ENCODE results near the gene TMEM266.
A peak's percentile ranks its signal among the peaks of the same experiment; 100 is the strongest.

TMEM266 gene

DNA sequence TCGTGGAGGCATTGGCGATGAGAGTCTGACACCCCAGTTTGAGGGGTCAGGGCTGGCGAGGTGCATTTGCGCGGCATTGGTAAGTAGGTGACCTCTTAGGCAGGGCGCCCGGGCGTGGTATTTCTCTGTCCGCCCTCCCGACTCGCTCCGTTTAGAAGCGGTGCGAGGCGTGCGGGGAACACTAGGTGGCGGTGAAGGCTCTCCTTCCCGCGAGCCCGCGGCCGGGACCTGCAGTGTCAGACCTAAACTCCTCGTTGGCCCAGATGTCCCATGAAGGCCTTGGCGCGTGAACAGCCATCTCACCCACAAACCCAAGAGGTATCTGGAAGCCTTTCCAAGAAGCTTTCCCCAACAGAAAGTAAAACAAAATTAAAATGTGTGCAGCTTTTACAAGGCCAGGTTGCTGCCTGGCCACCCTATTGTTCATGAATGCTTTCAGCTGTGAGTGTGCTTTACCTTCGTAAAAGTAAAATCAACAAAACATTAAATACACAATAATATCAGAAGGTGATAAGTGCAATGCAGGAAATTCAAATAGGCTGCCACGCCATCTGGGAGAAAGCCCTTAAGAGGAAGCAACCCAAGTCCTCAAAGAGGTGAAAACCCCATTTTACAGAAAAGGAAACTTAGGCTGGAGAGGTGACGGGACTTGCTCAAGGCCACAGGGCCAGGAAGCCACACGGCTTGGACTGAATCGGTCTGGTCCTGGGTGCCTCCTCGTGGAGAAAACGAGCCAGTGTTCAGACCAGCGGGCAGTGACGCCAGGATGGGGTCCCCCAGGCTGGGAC, 131.2 kb downstream of the TMEM266 start:
- H3K4me3 ChIP-seq (replicated peaks; ENCODE audit: low read depth, low read length): no peak overlapping the region
- DNase-seq (ENCODE audit: extremely low read depth, low read depth): no peak
- TF ChIP-seq, protein P1, sequence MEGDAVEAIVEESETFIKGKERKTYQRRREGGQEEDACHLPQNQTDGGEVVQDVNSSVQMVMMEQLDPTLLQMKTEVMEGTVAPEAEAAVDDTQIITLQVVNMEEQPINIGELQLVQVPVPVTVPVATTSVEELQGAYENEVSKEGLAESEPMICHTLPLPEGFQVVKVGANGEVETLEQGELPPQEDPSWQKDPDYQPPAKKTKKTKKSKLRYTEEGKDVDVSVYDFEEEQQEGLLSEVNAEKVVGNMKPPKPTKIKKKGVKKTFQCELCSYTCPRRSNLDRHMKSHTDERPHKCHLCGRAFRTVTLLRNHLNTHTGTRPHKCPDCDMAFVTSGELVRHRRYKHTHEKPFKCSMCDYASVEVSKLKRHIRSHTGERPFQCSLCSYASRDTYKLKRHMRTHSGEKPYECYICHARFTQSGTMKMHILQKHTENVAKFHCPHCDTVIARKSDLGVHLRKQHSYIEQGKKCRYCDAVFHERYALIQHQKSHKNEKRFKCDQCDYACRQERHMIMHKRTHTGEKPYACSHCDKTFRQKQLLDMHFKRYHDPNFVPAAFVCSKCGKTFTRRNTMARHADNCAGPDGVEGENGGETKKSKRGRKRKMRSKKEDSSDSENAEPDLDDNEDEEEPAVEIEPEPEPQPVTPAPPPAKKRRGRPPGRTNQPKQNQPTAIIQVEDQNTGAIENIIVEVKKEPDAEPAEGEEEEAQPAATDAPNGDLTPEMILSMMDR (IDR thresholded peaks at IDR 0.05; ENCODE audit: low read depth, low read length, missing control alignments): peak; percentile 91

GRCh38 chr15:76191539-76192244, 131.9 kb downstream of the TMEM266 start:
- H3K4me3 ChIP-seq (replicated peaks; ENCODE audit: low read depth, low read length): no peak overlapping the region
- TF ChIP-seq, protein P1 (IDR thresholded peaks at IDR 0.05; ENCODE audit: low read depth, low read length, missing control alignments): no peak
- DNase-seq (ENCODE audit: extremely low read depth, low read depth): no peak

DNA sequence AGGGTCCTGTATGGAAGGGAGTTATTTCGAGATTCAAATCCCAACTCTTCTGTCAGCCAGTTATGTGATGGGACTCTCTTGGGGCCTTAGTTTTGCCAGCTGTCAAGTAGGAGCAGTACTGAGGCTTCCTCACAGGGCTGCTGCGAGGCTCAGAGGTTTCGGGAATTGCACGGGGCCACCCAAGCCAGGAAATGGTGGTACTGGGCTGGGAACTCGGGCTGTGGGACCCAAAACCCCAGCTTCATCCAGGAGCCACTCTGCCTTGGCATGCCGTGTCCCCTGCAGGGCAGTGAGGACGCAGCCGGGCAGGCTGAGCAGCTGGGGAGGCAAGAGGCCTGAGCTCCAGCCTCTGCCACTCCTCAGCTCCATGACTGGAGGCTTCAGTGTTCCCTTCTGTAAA, 132.9 kb downstream of the TMEM266 start:
- DNase-seq (ENCODE audit: extremely low read depth, low read depth): no peak
- TF ChIP-seq, protein P1 (IDR thresholded peaks at IDR 0.05; ENCODE audit: low read depth, low read length, missing control alignments): no peak
- no peak overlapping the region for H3K4me3 ChIP-seq (replicated peaks; ENCODE audit: low read depth, low read length)

DNA sequence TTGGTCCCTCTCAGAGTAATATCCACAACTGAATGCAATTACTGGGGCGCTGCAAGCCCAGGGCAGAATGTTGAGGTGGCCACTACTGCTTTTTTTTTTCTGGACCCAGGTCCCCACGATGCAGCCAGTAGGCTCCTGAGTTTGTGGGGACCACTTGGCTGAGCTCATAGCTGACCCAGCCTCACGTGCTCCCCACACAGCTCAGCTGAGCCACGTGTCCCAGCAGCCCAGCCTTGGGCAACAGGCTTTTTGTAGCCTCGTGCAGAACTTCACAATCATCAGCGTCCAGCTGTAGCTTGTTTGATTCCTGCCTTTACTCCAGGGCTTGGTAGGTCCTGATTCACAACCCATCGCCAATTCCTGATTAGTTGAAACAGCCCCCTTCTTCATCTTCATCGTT, 134.1 kb downstream of the TMEM266 start:
- no peak overlapping the region for H3K4me3 ChIP-seq (replicated peaks; ENCODE audit: low read depth, low read length)
- TF ChIP-seq, protein P1 (IDR thresholded peaks at IDR 0.05; ENCODE audit: low read depth, low read length, missing control alignments): no peak
- no peak for DNase-seq (ENCODE audit: extremely low read depth, low read depth)

DNA sequence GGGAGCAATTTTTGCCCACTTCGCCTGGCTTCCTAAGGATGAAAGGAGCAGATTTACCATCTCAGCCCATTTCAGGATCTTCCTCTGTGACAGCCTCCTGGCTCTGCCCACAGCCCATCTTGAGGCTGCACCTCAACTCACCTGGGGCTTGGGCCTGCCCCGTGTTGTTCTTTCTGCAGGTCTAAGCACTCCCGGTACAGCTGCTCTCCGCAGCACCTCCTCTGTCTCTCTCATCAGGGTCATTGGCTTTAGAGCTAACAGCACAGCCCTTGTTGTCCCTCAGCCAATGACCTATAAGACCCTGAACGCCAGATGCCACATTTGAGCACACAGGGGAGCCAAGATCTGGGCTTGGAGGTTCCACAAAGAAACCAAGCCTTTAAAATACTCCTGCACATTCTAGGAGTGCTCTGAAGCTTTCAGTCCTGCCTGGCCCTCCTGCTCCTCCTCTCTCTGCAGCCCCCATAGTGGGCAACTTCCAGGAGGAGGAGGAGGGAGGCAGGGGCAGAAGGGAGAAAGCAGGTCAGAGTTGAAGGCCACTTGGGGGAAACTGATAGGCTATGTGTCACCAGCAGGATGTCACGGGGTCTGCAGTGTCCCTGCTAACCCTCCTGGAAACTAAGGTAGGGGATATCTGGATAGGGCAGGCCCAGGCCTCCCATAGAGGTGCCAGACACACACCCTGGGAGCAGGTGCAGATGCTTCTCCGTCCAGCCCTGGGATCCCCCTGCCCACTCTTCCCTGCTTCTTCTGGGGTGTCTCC, 135.9 kb downstream of the TMEM266 start:
- no peak overlapping the region for H3K4me3 ChIP-seq (replicated peaks; ENCODE audit: low read depth, low read length)
- TF ChIP-seq, protein P1 (IDR thresholded peaks at IDR 0.05; ENCODE audit: low read depth, low read length, missing control alignments): no peak
- no peak for DNase-seq (ENCODE audit: extremely low read depth, low read depth)

- peak; percentile 69 for DNase-seq (ENCODE audit: extremely low read depth, low read depth)
- H3K4me3 ChIP-seq (replicated peaks; ENCODE audit: low read depth, low read length): no peak overlapping the region
- TF ChIP-seq, protein P1 (IDR thresholded peaks at IDR 0.05; ENCODE audit: low read depth, low read length, missing control alignments): no peak
Measured at GRCh38 chr15:76196269-76197231, 136.8 kb downstream of the TMEM266 start.

Data from HFF-Myc (cell line).